Endodermal cell (in vitro differentiated cells): ENCODE results near the gene SMIM38. TPM values are rescaled to one million over a fixed set of nuclear protein-coding genes. Genes with fewer than 3 reads are reported as not detected.
"Not testable (repeated sequence)": the region's sequence is repeated elsewhere in the genome, so short reads cannot be mapped to it uniquely, and the experiment has no call there.

Source experiments
- DNase-seq: peaks from one replicate; pipeline ENCODE4 v3.0.0-alpha.2; 2017
- H3K27ac ChIP-seq: 2 replicates; pipeline ENCODE4 v1.5.1; 2013; ENCODE audit warnings: mild to moderate bottlenecking, low read depth, low read length, moderate library complexity
- H3K27me3 ChIP-seq: 2 replicates; pipeline ENCODE4 v1.6.1; 2013; ENCODE audit warnings: mild to moderate bottlenecking, low read length, moderate library complexity; ENCODE audit not compliant: insufficient read depth, control insufficient read depth, poor library complexity, severe bottlenecking
- H3K36me3 ChIP-seq: 2 replicates; pipeline ENCODE4 v1.7.0; 2013; ENCODE audit warnings: mild to moderate bottlenecking, low read length, moderate library complexity; ENCODE audit not compliant: control insufficient read depth, insufficient read depth
- H3K4me1 ChIP-seq: one replicate; pipeline ENCODE4 v1.7.0; 2013; ENCODE audit warnings: low read length; ENCODE audit not compliant: control insufficient read depth, insufficient read depth
- H3K4me3 ChIP-seq: 2 replicates; pipeline ENCODE4 v1.5.1; 2013; ENCODE audit warnings: mild to moderate bottlenecking, low read length, moderate library complexity
- H3K9ac ChIP-seq: 2 replicates; pipeline ENCODE4 v1.6.1; 2013; ENCODE audit warnings: mild to moderate bottlenecking, low read length, moderate library complexity; ENCODE audit not compliant: poor library complexity, severe bottlenecking; ENCODE audit errors: extremely low read depth
- H3K9me3 ChIP-seq: 2 replicates; pipeline ENCODE4 v1.6.1; 2013; ENCODE audit warnings: mild to moderate bottlenecking, low read length, moderate library complexity; ENCODE audit not compliant: control insufficient read depth
- H3K27ac Mint-ChIP-seq: 2 replicates; pipeline ENCODE4 v1.8.0; 2020; ENCODE audit warnings: mixed read lengths
- H3K27me3 Mint-ChIP-seq: 2 replicates; pipeline ENCODE4 v1.8.0; 2021; ENCODE audit warnings: mild to moderate bottlenecking, mixed read lengths; ENCODE audit not compliant: insufficient read depth
- H3K36me3 Mint-ChIP-seq: 2 replicates; pipeline ENCODE4 v1.8.0; 2020; ENCODE audit warnings: low read depth, mixed read lengths
- H3K4me1 Mint-ChIP-seq: 2 replicates; pipeline ENCODE4 v1.8.0; 2020; ENCODE audit warnings: mixed read lengths
- H3K4me3 Mint-ChIP-seq: 2 replicates; pipeline ENCODE4 v1.8.0; 2020; ENCODE audit warnings: mild to moderate bottlenecking, moderate library complexity, mixed read lengths
- H3K9me3 Mint-ChIP-seq: 2 replicates; pipeline ENCODE4 v1.8.0; 2020; ENCODE audit warnings: mild to moderate bottlenecking, mixed read lengths
- CTCF ChIP-seq: fragments of 200-600 bp; sonication (generic); conservative IDR thresholded peaks from 2 replicates; pipeline ENCODE4 v1.5.0; 2021; ENCODE audit warnings: antibody characterized with exemption, mild to moderate bottlenecking
- WGBS, 2 experiments: methylation state at CpG; one replicate each; pipeline versions ENCODE4 v1.1.5 to v1.1.7; 2013; ENCODE audit warnings: missing lambda C conversion rate in 2 of 2, mixed read lengths in 1 of 2; ENCODE audit not compliant: insufficient coverage in 1 of 2, insufficient read length in 1 of 2; 5-methylcytosine and 5-hydroxymethylcytosine counted together
- total RNA-seq, 2 donors: library from RNA; stranded (reverse); fragmentation: NEBNext Ultra II Directional in 1 of 2; extraction: Animal tissue kit (Norgen Biotek cat#: 25700) in 1 of 2; gene quantifications; 2 replicates in 1 of 2; 3 replicates in 1 of 2; pipeline ENCODE4 v1.2.1, GENCODE V29; 2021

Gene SMIM38
- total RNA-seq, 2 donors from 2014 or later: 0.20 to 0.64 TPM

- H3K4me1 ChIP-seq: no peaks in the 10 kb centered on the region
- Mint-ChIP-seq H3K4me1 (peaks cover 4% of the 10 kb centered on the region), H3K9me3 (peaks cover 13% of the 10 kb centered on the region), H3K36me3 (no peaks in the 10 kb centered on the region), H3K4me3 (no peak overlapping the region), H3K27me3 (peaks cover 2% of the 10 kb centered on the region), H3K27ac (no peak overlapping the region)
- H3K36me3 ChIP-seq: no peaks in the 10 kb centered on the region
- peak; percentile 49 for DNase-seq
- TF ChIP-seq CTCF: no peak
- WGBS, 2 experiments: 43 to 81% methylated on average over 1 to 3 of the region's 3 CpGs
- no peaks in the 10 kb centered on the region for H3K27me3 ChIP-seq
- no peak overlapping the region for H3K4me3 ChIP-seq
- H3K27ac ChIP-seq: no peak overlapping the region
- peaks cover 4% of the 10 kb centered on the region for H3K9me3 ChIP-seq
- H3K9ac ChIP-seq: no peak overlapping the region
These were observed 17.5 kb upstream of the SMIM38 start for GRCh38 chr11:69138265-69138664.

GRCh38 chr11:69140161-69140560, 15.6 kb upstream of the SMIM38 start:
- WGBS, 2 experiments: 92 to 94% methylated on average over 7 of the region's 7 CpGs
- H3K36me3 ChIP-seq: not testable (repeated sequence)

GRCh38 chr11:69140635-69141034, 15.1 kb upstream of the SMIM38 start:
- Histone ChIP-seq H3K9me3 (peaks cover 4% of the 10 kb centered on the region), H3K36me3 (no peaks in the 10 kb centered on the region), H3K4me1 (no peaks in the 10 kb centered on the region), H3K27me3 (no peaks in the 10 kb centered on the region), H3K4me3 (no peak overlapping the region), H3K9ac (no peak overlapping the region), H3K27ac (no peak overlapping the region)
- Mint-ChIP-seq H3K4me1 (peaks cover 4% of the 10 kb centered on the region), H3K27me3 (no peaks in the 10 kb centered on the region), H3K4me3 (no peak overlapping the region), H3K9me3 (peaks cover 3% of the 10 kb centered on the region), H3K27ac (no peak overlapping the region), H3K36me3 (no peaks in the 10 kb centered on the region)
- DNase-seq: no peak
- TF ChIP-seq CTCF: no peak
- 93 to 98% methylated on average over 5 of the region's 5 CpGs for WGBS, 2 experiments

More at GRCh38 chr11:69140161-69140560, 15.6 kb upstream of the SMIM38 start:
- H3K27ac ChIP-seq, H3K4me1 Mint-ChIP-seq, H3K4me3 Mint-ChIP-seq, H3K9me3 ChIP-seq, H3K27ac Mint-ChIP-seq, H3K9ac ChIP-seq, H3K9me3 Mint-ChIP-seq, H3K27me3 ChIP-seq, H3K36me3 Mint-ChIP-seq, DNase-seq, H3K27me3 Mint-ChIP-seq, H3K4me3 ChIP-seq, H3K4me1 ChIP-seq: not testable (repeated sequence)

GRCh38 chr11:69141742-69142141, 14.0 kb upstream of the SMIM38 start:
- TF ChIP-seq CTCF: no peak
- H3K4me3 ChIP-seq: no peak overlapping the region
- no peak for DNase-seq
- Mint-ChIP-seq H3K4me3 (no peak overlapping the region), H3K4me1 (peaks cover 4% of the 10 kb centered on the region), H3K27ac (no peak overlapping the region), H3K27me3 (no peaks in the 10 kb centered on the region), H3K36me3 (no peaks in the 10 kb centered on the region), H3K9me3 (peaks cover 8% of the 10 kb centered on the region)
- no peak overlapping the region for H3K9ac ChIP-seq
- H3K9me3 ChIP-seq: peaks cover 15% of the 10 kb centered on the region
- 84 to 85% methylated on average over 8 of the region's 8 CpGs for WGBS, 2 experiments
- H3K36me3 ChIP-seq: no peaks in the 10 kb centered on the region
- no peaks in the 10 kb centered on the region for H3K4me1 ChIP-seq
- H3K27ac ChIP-seq: no peak overlapping the region
- H3K27me3 ChIP-seq: no peaks in the 10 kb centered on the region
